KBM-7 (cell line): ENCODE measurements around the gene DSPP.
A peak's percentile ranks its signal among the peaks of the same experiment; 100 is the strongest.

ENCODE experiments used
- DNase-seq: peaks from one replicate; pipeline ENCODE4 v3.0.0-alpha.2; 2015
- in situ Hi-C: fragments of 300-500 bp; cut with MboI; formaldehyde crosslinking; loops from 2 replicates; pipeline ENCODE4 v1.14.3; 2020; ENCODE audit warnings: low sequenced_read_pairs, low pct_unique_long_range_greater_than_20kb, mixed read lengths

DSPP gene

GRCh38 chr4:87620491-87620890, 12.2 kb downstream of the DSPP start:
- in situ Hi-C loops, result no loop called here
- no peak for DNase-seq

GRCh38 chr4:87622303-87622702, 14.0 kb downstream of the DSPP start:
- in situ Hi-C loops, result no loop called here
- DNase-seq, result no peak

- in situ Hi-C loops, result no loop called here
- peak; percentile 63 for DNase-seq
These were observed 16.4 kb downstream of the DSPP start for GRCh38 chr4:87624698-87625097.

GRCh38 chr4:87631668-87632067, 23.3 kb downstream of the DSPP start:
- in situ Hi-C loops, result no loop called here
- no peak for DNase-seq

DNA sequence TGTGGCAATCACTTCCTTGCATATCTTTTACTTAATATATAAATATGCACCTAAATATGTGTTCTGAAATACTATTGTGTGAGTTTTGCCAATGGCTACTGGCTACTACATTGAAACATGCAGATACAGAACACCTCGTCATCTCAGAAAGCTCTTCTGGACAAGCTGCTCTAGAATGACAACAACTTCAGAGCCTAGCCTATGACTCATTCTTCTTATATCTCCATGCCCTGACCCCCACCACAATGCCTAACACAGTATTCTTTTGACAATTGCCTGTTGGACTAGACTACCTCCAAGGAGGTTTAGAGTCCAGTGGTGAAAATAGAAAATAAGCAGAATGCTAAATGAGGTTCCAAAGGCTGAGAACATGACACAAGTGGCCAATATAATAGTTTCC, 24.1 kb downstream of the DSPP start:
- in situ Hi-C loops, result no loop called here
- DNase-seq, result no peak

DNA sequence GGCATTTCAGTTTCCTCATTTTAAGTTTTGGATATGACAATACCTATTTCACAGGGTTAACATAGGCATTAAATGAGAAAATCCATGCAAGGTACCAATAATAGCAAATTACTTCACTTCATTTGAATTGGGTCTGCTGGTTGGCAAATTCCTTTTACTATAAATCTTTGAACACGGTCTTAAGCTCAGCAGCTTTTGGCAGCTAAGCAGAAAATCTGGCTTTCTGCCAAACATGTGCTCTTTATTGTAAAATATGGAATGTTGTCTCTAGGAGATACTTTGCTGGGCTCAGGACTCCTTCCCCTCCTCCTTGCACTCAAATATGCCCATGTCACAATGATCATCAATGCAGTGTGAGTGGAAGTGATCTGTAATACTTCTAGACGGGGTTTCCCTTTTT, 24.9 kb downstream of the DSPP start:
- peak; percentile 31 for DNase-seq
- in situ Hi-C loops, result no loop called here

GRCh38 chr4:87644286-87644685, 36.0 kb downstream of the DSPP start:
- no peak for DNase-seq
- in situ Hi-C loops, result no loop called here

DNA sequence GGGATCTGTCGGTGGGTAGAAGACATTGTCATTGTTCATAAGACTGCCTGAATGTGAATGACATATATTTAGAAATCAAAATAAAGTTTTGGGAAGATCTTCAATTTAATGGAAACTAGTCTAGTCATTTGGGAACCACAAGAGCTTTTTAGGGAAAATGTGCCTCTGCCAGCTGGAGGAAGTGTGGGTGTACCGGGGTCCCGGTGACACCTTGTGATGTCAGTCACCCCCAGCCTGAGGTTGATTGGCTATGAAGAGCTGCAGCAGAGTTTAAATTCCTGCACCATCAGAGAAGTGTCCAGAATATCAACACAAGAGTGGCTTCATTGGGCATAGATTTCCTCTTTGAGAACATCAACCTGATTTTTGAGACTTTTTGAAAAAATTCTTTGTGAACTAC, 41.7 kb downstream of the DSPP start, which contains the start of gene DMP1:
DMP1 (plus strand) TSS at position 301 of the 400 bp plus-strand sequence. CDS start 6,213 bp downstream, outside the sequence.
- no peak for DNase-seq
- in situ Hi-C loops, result no loop called here

DNA sequence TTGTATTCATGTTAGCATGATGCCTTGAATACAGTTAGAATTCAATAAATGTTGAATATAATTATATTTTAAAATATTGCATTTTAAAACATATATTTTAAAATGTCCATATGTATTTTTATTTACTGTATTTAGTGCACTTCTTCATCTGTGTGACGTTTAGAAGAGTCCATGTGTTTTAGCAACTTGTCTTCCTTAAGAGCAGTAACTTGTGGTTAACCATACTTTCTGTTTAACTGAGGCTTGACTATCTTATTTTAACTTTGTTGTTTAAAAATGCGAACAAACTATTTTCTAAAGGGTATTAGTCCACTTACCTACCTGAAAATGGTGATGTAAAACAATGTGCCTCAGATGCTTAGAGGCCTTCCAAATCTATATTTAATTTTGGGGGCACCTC, 42.6 kb downstream of the DSPP start:
- DNase-seq, result no peak
- in situ Hi-C loops, result no loop called here

GRCh38 chr4:87651941-87652340, 43.6 kb downstream of the DSPP start:
- in situ Hi-C loops, result no loop called here
- DNase-seq, result no peak

GRCh38 chr4:87654487-87655044, 46.2 kb downstream of the DSPP start:
- DNase-seq, result no peak
- in situ Hi-C loops, result no loop called here

DNA sequence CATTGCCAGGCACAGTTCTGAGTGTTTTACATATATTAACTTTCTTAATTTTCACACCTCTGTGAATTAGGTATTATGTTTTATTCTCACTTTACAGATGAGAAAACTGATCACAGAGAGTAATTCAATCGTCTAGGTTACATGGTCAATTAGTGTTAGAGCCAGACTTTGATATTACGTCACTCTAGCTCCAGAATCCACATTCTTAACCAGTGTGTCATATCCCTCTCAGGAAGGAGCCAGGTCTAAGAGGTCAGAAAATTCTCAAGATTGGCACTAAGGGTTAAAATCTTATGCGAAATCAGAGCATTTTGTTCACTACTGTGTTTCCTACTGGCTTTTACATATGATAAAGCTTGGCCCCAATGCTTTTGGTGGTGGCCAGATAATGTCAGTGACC, 49.2 kb downstream of the DSPP start:
- DNase-seq, result no peak
- in situ Hi-C loops, result no loop called here

GRCh38 chr4:87659247-87659931, 51.1 kb downstream of the DSPP start:
- in situ Hi-C loops, result no loop called here
- no peak for DNase-seq

GRCh38 chr4:87662871-87663270, 54.5 kb downstream of the DSPP start:
- no peak for DNase-seq
- in situ Hi-C loops, result no loop called here
